Hepatocyte (in vitro differentiated cells): ENCODE data around the gene ZNF697.

Experiments
- CTCF ChIP-seq: fragments of 200-600 bp; sonication (generic); IDR thresholded peaks from 2 replicates; pipeline ENCODE4 v1.5.1; 2016; ENCODE audit warnings: antibody characterized with exemption, mild to moderate bottlenecking; ENCODE audit not compliant: poor library complexity
- EZH2 ChIP-seq: fragments of 200-600 bp; sonication (generic); IDR thresholded peaks from 2 replicates; pipeline ENCODE4 v1.6.1; 2016; ENCODE audit warnings: antibody characterized with exemption, mild to moderate bottlenecking, borderline replicate concordance

GRCh38 chr1:119660253-119661083, 12.4 kb upstream of the ZNF697 start:
- TF ChIP-seq CTCF = no peak
- no peak for TF ChIP-seq EZH2
